Stimulated activated naive CD4-positive, alpha-beta T cell (primary cell): ENCODE data around the gene MDP1.

Source experiments
- DNase-seq, 6 experiments: peaks; one replicate each; lab custom pipeline; 2025; lab: John Stamatoyannopoulos, UW

The MDP1 gene

GRCh38 chr14:24198814-24199524 lies 16.9 kb downstream of the MDP1 start:
- no peak for DNase-seq

- DNase-seq: no peak
These were observed 18.8 kb downstream of the MDP1 start for GRCh38 chr14:24197056-24197450.

GRCh38 chr14:24196071-24197055 lies 19.5 kb downstream of the MDP1 start:
- DNase-seq: no peak

- peak; percentile 81 to 91 (median 86) for DNase-seq
These were observed 20.4 kb downstream of the MDP1 start, which contains the start of gene TM9SF1 for GRCh38 chr14:24195186-24196070. TSS of gene TM9SF1 (minus strand) at chr14:24195441. CDS start at chr14:24195019, 422 bp downstream.

- no peak for DNase-seq
These were observed 21.0 kb downstream of the MDP1 start for GRCh38 chr14:24194873-24195185.

- no peak for DNase-seq
These were observed 21.5 kb downstream of the MDP1 start for GRCh38 chr14:24194186-24194872.

- DNase-seq: no peak
These were observed 22.9 kb downstream of the MDP1 start for GRCh38 chr14:24192933-24193332.

- DNase-seq: no peak
These were observed 25.4 kb downstream of the MDP1 start for GRCh38 chr14:24190416-24190815.

GRCh38 chr14:24189460-24189859 lies 26.4 kb downstream of the MDP1 start:
- no peak for DNase-seq

- no peak for DNase-seq
These were observed 26.8 kb downstream of the MDP1 start for GRCh38 chr14:24189059-24189375.

GRCh38 chr14:24188251-24189058 lies 27.4 kb downstream of the MDP1 start, which contains the start of gene IPO4:
TSS of gene IPO4 (minus strand) at chr14:24188816. CDS start at chr14:24188787, 29 bp downstream.
- peak; percentile 84 to 94 (median 93) for DNase-seq

- DNase-seq: no peak
These were observed 28.3 kb downstream of the MDP1 start for GRCh38 chr14:24187539-24187915.

- no peak for DNase-seq
These were observed 28.9 kb downstream of the MDP1 start for GRCh38 chr14:24186831-24187538.

GRCh38 chr14:24185741-24186140 lies 30.1 kb downstream of the MDP1 start:
- DNase-seq: no peak

- no peak for DNase-seq
These were observed 30.8 kb downstream of the MDP1 start for GRCh38 chr14:24185026-24185425.

GRCh38 chr14:24184104-24184970 lies 31.5 kb downstream of the MDP1 start:
- DNase-seq: no peak

GRCh38 chr14:24183014-24183481 lies 32.8 kb downstream of the MDP1 start:
- DNase-seq: no peak

GRCh38 chr14:24182110-24182882 lies 33.6 kb downstream of the MDP1 start:
- no peak for DNase-seq
